ENCODE results near the gene ACAA1. TPM values are rescaled to one million over a fixed set of nuclear protein-coding genes. Genes with fewer than 3 reads are reported as not detected.

Gene ACAA1
- total and polyA plus RNA-seq, 4 donors, result 220 to 410 (median 340) TPM

- Histone ChIP-seq H3K27me3 (ENCODE audit: control insufficient read depth in 4 of 4, insufficient read depth in 4 of 4, low read length in 3 of 4) (no peaks in the 10 kb centered on the region), H3K36me3 (ENCODE audit: control insufficient read depth in 4 of 4, insufficient read depth in 3 of 4, low read depth in 1 of 4, low read length in 3 of 4) (no peaks in the 10 kb centered on the region), H3K4me1 (ENCODE audit: control insufficient read depth in 4 of 4, insufficient read depth in 4 of 4, low read length in 3 of 4) (no peaks in the 10 kb centered on the region), H3K4me3 (ENCODE audit: low read depth in 1 of 3, low read length in 3 of 3) (no peak overlapping the region), H3K9me3 (ENCODE audit: control insufficient read depth in 4 of 4, low read length in 3 of 4) (no peaks in the 10 kb centered on the region), H3K9ac (ENCODE audit: low read depth in 1 of 2, low read length in 2 of 2) (no peak overlapping the region), H3K27ac (ENCODE audit: low read depth in 1 of 2, low read length in 2 of 2) (no peak overlapping the region)
- TF ChIP-seq RXRA (IDR thresholded peaks at IDR 0.05) (no peak), GABPA (IDR thresholded peaks at IDR 0.05 in 1 of 2, conservative IDR thresholded peaks at IDR 0.05 in 1 of 2) (no peak), HNF4A (conservative IDR thresholded peaks at IDR 0.05) (no peak), FOXA1 (IDR thresholded peaks at IDR 0.05) (no peak), REST (IDR thresholded peaks at IDR 0.05) (no peak), YY1 (IDR thresholded peaks at IDR 0.05) (no peak), RAD21 (IDR thresholded peaks at IDR 0.05) (no peak), CTCF (IDR thresholded peaks at IDR 0.05; ENCODE audit: low read depth, low read length, missing input control) (no peak), NR2F2 (IDR thresholded peaks at IDR 0.05) (no peak)
- WGBS, result 86% methylated on average over 2 of the region's 2 CpGs
- no peak for DNase-seq (ENCODE audit: low spot score)
Observed at GRCh38 chr3:38154625-38155255, 17.8 kb upstream of the ACAA1 start.

GRCh38 chr3:38154033-38154494 is 17.1 kb upstream of the ACAA1 start:
- 90% methylated on average over 2 of the region's 2 CpGs for WGBS
- DNase-seq (ENCODE audit: low spot score), result no peak
- H3K27me3 ChIP-seq (ENCODE audit: control insufficient read depth in 4 of 4, insufficient read depth in 4 of 4, low read length in 3 of 4), result no peaks in the 10 kb centered on the region
- no peak overlapping the region for H3K4me3 ChIP-seq (ENCODE audit: low read depth in 1 of 3, low read length in 3 of 3)
- TF ChIP-seq SP1 (IDR thresholded peaks at IDR 0.05) (no peak), GABPA (IDR thresholded peaks at IDR 0.05 in 1 of 2, conservative IDR thresholded peaks at IDR 0.05 in 1 of 2) (no peak), FOXA1 (IDR thresholded peaks at IDR 0.05) (no peak), YY1 (IDR thresholded peaks at IDR 0.05) (no peak)
- H3K36me3 ChIP-seq (ENCODE audit: control insufficient read depth in 4 of 4, insufficient read depth in 3 of 4, low read depth in 1 of 4, low read length in 3 of 4), result no peaks in the 10 kb centered on the region
- H3K9me3 ChIP-seq (ENCODE audit: control insufficient read depth in 4 of 4, low read length in 3 of 4), result no peaks in the 10 kb centered on the region
- no peak overlapping the region for H3K27ac ChIP-seq (ENCODE audit: low read depth in 1 of 2, low read length in 2 of 2)
- H3K9ac ChIP-seq (ENCODE audit: low read depth in 1 of 2, low read length in 2 of 2), result no peak overlapping the region
- no peaks in the 10 kb centered on the region for H3K4me1 ChIP-seq (ENCODE audit: control insufficient read depth in 4 of 4, insufficient read depth in 4 of 4, low read length in 3 of 4)

- Histone ChIP-seq H3K9ac (ENCODE audit: low read depth in 1 of 2, low read length in 2 of 2) (no peak overlapping the region), H3K27me3 (ENCODE audit: control insufficient read depth in 4 of 4, insufficient read depth in 4 of 4, low read length in 3 of 4) (no peaks in the 10 kb centered on the region), H3K9me3 (ENCODE audit: control insufficient read depth in 4 of 4, low read length in 3 of 4) (no peaks in the 10 kb centered on the region), H3K27ac (ENCODE audit: low read depth in 1 of 2, low read length in 2 of 2) (no peak overlapping the region), H3K36me3 (ENCODE audit: control insufficient read depth in 4 of 4, insufficient read depth in 3 of 4, low read depth in 1 of 4, low read length in 3 of 4) (no peaks in the 10 kb centered on the region), H3K4me3 (ENCODE audit: low read depth in 1 of 3, low read length in 3 of 3) (no peak overlapping the region), H3K4me1 (ENCODE audit: control insufficient read depth in 4 of 4, insufficient read depth in 4 of 4, low read length in 3 of 4) (no peaks in the 10 kb centered on the region)
- no peak for DNase-seq (ENCODE audit: low spot score)
- over 99% methylated on average over 2 of the region's 2 CpGs for WGBS
- TF ChIP-seq FOXA1 (IDR thresholded peaks at IDR 0.05), result no peak
- TF ChIP-seq HNF4G (IDR thresholded peaks at IDR 0.05), result no peak
- TF ChIP-seq REST (IDR thresholded peaks at IDR 0.05), result no peak
- TF ChIP-seq SP1 (IDR thresholded peaks at IDR 0.05), result no peak
- no peak for TF ChIP-seq YY1 (IDR thresholded peaks at IDR 0.05)
- TF ChIP-seq TAF1 (conservative IDR thresholded peaks at IDR 0.05), result no peak
- TF ChIP-seq FOXA2 (IDR thresholded peaks at IDR 0.05), result no peak
- no peak for TF ChIP-seq RAD21 (IDR thresholded peaks at IDR 0.05)
- TF ChIP-seq HNF4A (conservative IDR thresholded peaks at IDR 0.05), result no peak
- no peak for TF ChIP-seq ZBTB33 (IDR thresholded peaks at IDR 0.05)
- no peak for TF ChIP-seq MAX (IDR thresholded peaks at IDR 0.05)
- TF ChIP-seq EGR1 (IDR thresholded peaks at IDR 0.05; ENCODE audit: low read depth in 2 of 2), result no peak
- no peak for TF ChIP-seq RXRA (IDR thresholded peaks at IDR 0.05)
Observed at GRCh38 chr3:38153221-38153620, 16.3 kb upstream of the ACAA1 start.

Data from liver (tissue), 9 donors.